ENCODE measurements around the gene TUBAL3.
"Not testable (repeated sequence)": the region's sequence is repeated elsewhere in the genome, so short reads cannot be mapped to it uniquely, and the experiment has no call there.

TUBAL3 gene

DNA sequence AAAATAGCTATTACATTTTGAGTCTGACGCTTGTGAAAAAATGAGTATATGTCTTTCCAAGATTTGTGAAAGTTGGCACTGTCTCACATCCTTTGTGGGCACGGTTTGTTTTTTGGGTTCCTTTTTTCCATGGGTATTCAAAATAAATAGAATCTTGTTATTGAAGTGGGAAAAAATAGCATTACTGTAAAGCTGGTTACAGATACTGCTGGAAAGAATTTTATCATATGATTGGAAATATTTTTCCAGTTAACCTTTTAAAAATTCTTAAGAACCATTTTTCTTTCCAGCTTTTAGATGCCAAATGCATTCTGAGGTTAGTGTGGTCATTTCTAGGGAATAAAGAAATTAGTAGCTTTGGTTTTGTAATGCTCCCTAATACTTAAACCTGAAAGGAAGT is 19.1 kb upstream of the TUBAL3 start:
- DNase-seq (ENCODE audit: low read depth), result no peak

DNA sequence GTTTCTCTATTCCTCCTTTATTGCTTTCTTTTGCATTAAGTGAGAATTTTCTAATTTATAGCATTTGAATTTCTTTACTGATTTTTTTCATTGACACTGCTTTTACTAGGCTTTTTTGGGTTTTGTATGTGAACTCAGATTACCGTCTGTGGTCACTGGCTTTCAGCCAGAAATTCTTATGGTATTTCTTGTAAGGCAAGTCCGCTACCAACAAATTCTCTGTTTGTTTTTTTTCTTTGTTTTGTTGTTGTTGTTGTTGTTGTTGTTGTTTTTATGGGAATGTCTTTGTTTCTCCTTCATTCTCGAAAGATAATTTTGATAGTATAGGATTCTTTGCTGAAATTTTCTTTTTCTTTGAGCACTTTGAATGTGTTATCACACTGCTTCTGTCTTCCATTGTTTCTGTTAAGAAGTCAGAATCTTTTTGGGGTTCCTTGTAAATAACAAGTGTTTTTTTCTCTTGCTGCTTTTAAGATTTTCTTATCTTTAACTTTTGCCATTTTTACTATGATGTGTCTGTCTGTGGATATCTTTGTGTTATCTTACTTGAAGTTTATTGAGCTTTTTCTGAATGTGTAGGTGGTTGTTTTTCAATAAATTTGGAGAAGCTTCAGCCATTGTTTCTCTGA is 15.0 kb upstream of the TUBAL3 start:
- no peak for DNase-seq (ENCODE audit: low read depth)

DNA sequence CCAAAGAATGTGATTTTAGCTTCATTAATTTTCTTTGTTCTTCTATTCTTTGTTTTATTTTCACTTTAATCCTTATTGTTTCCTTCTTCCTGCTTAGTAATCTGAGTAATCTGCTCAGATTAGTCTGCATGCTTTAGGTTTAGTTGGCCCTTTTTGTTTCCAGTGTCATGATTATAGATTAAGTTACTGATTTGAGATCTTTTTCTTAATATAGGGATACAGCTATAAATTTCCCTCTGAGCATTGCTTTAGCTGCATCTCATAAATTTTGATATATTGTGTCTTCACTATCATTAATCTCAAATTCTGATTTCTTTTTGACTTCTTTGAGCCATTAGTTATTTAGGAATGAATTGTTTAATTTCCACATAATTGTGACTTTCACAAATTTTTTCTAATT is 14.0 kb upstream of the TUBAL3 start:
- DNase-seq (ENCODE audit: low read depth), result no peak

DNA sequence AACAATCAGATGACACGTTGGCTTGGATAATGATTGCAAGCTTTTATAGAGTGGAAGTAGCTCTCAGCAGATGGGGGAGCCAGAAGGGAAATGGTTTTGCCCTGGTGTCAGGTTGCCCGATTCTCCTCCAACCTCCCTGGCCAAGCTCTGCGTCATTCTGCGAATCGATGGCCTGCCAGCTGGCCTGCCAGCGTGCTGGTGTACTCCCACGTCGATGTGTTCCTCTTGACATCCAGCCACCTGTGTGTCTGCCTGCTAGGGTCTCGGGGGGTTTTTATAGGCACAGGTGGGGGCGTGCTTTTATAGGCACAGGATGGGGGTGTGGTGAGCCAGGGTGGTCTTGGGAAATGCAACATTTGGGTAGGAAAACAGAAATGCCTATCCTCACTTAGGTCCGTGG is 12.4 kb upstream of the TUBAL3 start:
- DNase-seq (ENCODE audit: low read depth), result no peak

DNA sequence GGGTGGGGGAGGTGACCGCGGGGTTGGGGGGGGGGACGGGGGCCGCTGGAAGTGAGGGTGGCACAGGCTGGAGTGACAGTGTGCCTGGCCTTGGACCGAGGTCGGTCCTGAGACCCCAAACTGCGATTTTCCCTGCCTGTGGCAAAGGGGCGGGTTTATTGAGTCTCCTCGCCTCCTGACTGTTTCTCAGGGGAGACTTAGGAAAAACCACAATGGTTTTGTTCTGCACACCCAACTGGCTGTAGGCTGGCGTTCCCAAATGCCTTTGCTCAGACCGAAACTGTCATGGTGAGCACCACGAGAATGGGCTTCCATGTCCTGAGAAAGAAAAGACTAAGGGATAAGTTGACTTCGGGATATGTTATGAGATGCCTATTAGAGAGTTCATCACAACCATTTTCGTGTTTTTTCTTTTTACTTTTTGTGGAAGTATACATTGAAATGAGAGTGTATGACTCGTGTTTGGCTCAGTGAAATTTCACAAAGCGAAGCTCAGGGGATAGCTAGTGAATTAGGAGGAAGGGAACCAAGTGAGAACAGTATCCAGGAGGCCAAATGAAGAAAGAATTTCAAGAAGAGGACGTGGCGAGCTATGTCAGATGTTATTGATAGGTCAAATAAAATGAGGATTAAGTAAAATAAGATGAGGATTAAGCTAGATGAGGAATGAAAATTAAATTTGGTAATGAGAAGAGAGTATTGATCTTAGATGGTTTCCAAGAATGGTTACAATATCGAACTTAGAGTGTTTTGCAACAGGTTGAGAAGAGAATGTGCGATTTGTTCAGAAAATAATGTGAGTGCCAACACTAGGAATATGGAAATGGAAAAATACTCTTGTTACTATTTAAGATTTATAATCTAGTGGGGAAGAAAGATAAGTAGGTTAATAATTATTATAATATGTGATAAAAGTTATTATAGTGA is 8.6 kb upstream of the TUBAL3 start:
- no peak for DNase-seq (ENCODE audit: low read depth)

DNA sequence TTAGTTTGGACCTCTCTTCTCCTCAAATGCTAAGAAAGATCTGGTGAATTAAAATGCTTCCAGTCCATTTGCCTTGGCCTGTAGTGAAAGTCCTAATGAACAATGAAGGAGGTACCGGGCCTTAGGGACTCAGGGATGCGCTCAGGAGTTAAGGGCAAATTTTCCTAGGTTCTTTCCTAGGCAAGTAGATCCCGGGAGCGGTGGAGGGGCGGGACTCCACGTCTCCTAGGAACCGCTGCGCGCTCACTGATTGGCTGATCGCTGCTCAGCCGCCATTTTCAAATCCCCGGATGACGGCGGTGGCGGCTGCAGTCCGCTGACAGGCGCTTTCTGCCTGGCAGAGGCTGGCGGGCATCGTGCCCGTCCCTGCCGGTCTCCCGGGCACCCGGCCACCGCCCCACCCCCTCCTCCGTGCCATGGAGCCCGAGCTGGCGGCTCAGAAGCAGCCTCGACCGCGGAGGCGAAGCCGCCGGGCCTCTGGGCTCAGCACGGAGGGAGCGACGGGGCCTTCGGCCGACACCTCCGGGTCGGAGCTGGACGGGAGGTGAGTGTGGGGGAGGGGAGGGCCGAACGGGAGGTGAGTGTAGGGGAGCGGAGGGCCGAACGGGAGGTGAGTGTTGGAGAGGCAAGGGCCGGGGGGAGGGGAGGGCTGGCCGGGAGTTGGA is 7.8 kb upstream of the TUBAL3 start, which contains the start of gene NET1:
Gene NET1, plus strand, starts transcription at position 281 of the 665 bp plus-strand sequence. Its CDS starts 136 bp downstream, at position 417.
- DNase-seq (ENCODE audit: low read depth), result peak; percentile 27

DNA sequence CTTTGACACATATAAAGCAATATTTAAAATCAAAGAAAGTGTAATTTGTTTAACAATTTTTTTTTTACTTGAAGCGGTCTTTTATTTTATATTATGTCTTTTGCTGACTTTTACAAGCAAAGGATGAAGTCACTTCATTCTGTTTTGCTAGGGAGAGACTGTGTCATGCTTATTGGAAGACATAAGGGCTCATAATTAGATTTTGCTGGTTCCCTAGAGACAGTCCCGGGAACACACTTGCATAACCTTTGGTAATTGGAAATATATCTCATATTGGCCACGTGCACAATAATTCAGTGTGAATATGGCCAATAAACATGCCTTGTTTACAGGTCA is 7.3 kb upstream of the TUBAL3 start:
- DNase-seq (ENCODE audit: low read depth), result no peak

DNA sequence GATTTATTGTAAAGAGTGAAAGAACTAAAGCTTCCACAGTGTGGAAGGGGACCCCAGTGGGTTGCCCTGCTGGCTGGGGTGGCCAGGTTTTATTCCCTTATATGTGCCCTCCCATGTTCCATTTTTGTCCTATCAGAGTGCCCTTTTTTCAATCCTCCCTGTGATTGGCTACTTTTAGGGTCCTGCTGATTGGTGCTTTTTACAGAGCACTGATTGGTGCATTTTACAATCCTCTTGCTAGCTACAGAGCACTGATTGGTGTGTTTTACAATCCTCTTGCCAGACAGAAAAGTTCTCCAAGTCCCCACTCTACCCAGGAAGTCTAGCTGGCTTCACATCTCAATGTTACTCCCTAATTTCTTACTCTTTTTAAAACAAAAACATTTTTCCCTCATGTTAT is 6.2 kb upstream of the TUBAL3 start:
- DNase-seq (ENCODE audit: low read depth), result not testable (repeated sequence)

DNA sequence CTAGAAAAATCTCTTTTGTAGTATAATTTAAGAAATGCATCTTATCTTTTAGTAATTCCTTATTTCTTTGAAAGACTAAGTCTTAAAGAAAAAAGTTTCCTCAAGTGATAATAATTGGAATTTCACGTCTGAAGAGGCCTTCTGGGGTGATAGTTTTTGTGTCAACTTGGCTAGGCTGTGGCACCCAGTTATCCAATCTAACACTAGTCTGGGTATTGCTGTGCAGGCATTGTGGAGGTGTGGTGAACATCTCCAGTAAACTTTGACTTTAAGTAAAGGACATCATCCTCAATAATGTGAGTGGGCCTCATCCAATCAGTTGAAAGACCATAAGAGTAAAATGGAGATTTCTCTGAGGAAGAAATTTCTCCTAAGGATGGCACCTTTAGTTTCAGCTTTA is 2.3 kb upstream of the TUBAL3 start:
- DNase-seq (ENCODE audit: low read depth), result no peak

DNA sequence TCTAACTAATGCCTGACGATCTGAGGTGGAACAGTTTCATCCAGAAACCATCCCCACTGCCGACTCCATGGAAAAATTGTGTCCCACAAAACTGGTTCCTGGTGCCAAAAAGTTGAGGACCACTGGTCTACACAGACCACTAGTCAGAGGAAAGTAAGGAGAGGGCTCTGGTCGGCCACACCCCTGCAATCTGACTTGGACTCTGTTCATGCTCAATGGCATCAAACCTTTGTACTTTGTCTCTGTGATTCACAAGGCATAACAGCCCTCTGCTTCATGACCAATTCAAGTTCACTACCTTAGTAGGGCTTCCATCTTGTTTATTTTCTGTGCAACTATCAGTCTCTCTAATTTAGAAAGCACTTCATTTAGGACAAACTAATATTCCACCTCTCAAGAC is 1.8 kb downstream of the TUBAL3 start:
- DNase-seq (ENCODE audit: low read depth), result no peak

DNA sequence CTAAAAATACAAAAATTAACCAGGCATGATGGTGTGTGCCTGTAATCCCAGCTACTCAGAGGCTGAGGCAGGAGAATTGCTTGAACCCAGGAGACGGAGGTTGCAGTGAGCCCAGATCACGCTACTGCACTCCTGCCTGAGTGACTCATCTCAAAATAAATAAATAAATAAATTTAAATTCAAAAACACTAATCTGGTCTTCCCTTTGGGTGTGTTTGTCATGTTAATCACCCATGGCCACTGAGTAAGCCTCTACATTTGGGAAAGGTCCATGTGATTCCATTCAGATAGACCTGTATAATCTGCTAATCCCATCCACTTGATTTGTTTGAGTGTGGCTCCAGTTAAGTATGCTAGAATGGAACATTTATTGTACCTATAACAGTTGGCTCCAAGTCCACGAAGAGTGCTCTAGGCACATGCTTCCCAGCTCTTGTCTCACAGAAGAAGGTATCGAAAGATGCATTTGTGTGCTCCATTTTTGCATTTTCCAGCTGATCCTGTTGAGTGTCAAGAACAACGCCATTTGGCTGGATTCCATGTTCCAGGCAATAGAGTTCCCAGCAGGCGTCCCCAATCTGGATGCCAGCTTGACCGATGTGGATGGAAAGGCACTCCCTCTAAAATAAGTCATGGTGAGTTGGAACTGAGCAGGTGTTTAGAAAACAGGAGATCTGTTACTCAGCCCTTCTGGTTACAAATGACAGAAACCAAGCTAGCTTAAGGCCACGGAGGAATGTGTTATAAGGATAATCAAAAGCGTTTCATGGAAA is 4.0 kb downstream of the TUBAL3 start:
- no peak for DNase-seq (ENCODE audit: low read depth)

DNA sequence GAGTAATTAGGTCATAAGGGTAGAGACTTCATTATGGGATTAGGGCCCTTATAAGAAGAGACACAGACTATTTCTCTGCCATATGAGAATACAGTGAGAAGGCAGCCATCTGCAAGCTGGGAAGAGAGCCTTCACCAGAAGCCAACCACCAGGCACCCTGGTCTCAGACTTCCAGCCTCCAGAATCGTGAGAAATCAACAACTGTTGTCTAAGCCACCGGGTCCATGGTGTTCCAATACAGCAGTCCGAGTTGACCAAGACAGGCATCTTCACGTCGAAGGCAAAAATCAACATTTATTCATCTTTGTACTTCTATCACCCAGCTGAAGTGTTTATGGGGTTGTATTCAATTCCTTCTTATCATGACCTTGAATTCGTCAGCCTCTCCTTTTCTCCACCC is 5.3 kb downstream of the TUBAL3 start:
- no peak for DNase-seq (ENCODE audit: low read depth)

DNA sequence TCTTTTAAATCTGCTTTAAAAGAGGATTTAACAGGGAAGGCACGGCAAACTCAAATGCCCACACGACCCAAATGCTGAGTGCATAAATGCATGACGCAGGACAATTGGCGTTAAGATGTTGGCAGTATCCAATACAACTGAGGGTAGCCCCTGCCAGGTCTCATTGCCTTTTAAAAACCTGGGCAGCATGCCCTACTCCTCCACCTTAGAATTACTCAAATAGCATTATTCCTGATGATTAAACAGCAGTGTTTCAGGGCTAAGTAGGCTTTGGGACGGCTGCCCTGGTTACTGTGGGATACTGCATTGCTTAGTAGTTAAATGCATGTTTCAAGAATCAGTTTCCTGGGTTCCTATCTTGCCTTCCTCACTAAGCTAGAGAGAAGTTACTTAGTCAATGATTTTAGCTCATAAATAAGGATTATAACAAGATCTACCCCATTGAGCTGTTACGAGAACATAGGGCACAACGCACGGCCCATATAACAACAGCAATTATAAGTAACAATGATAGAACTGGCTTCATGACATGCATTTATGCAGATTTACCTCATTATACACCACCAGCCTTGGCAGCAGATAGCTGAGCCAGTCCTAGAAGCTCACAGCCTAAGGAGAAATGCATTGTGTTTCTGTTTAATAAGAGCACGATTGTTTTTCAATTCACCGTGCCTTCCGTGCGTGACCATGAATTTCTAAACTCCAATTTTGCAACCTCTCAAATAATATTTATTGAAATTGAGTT is 7.9 kb downstream of the TUBAL3 start:
- DNase-seq (ENCODE audit: low read depth), result no peak

DNA sequence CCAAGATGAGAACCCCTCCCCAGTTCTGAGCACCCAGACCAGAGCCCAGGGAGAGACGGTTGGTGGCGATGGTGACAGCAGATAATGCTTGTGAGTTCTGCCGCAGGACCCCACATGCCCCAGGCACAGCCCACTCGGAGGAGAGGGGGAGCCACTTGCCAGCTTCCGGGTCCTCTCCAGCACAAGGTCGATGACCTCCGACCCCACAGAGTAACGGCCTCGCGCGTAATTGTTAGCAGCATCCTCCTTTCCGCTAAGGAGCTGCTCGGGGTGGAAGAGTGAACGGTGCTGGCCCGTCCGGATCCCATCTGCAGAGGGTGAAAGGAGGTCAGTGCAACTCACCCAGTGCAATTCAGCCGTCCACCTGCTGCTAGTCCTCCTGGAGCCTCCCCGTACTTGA is 9.5 kb downstream of the TUBAL3 start:
- DNase-seq (ENCODE audit: low read depth), result no peak

DNA sequence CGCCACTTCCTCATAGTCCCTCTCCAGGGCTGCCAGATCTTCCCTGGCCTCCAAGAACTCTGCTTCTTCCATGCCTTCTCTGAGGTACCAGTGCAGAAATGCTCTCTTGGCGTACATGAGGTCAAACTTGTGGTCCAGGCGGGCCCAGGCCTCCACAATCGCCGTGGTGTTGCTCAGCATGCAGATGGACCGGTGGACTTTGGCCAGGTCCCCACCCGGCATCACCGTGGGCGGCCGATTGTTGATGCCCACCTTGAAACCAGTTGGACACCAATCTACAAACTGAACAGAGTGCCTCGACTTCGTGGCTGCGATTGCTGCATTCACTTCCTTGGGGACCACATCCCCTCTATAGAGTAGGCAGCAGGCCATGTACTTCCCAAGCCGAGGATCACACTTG is 11.1 kb downstream of the TUBAL3 start:
- DNase-seq (ENCODE audit: low read depth), result no peak

DNA sequence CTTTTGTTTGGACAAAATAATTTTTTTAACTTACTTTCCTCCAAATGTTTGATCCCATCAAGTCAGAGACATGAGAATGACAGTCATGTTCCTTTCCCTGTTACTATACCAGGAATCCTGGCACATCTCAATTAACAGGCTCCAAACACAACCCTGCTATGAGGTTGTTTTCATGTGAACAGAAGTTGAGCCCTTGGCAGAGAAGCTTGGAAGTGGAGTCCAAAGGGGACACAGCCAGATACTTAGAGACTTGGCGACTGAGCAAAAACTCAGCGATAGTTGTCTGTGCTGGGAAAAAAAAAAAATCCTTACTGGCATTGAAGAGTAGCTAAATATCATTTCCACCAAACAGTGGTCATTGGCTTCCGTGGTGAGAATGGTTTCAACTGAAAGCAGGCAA is 12.8 kb downstream of the TUBAL3 start:
- DNase-seq (ENCODE audit: low read depth), result no peak

DNA sequence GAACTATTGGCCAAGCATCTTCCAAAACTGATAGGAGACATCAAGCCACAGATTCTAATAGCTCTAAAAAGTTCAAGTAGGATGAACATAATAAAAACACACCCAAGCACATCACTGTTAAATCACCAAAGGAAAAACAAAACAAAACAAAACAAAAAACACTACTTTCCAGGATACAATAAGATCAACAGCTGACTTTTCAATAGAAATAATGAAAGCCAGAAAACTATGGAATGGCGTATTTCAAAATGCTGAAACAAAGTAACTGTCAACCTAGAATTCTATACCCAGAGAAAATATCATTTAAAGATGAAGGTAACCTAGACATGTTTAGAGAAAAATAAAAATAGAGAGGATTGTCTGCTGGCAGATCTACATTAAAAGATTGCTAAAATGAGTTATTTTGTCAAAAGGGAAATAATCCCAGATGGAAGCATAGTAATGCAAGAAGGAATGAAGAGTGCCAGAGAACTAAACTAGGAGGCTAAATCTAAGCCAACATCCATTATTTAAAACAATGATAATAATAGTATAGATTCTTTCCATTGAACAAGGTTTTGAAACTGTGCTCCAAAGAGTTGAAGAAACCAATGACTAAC is 13.9 kb downstream of the TUBAL3 start:
- DNase-seq (ENCODE audit: low read depth), result no peak

DNA sequence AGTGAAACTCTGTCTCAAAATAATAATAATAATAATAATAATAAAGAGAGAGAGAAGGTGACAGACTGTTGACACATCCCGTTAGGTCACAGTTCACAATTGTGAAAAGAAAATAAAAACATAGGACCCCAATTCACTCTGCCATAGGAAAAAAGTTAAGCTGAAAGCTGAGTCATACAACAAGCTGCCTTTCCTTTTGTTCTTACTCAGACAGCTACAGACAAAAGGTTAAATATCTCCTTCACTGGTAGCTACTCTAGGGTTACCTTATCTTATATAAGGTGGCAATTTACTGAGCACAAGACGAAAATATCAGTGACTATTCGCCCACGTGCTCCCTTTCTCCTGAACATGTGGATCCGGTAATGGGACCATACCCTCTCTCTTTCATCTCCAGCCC is 17.5 kb downstream of the TUBAL3 start:
- no peak for DNase-seq (ENCODE audit: low read depth)

DNA sequence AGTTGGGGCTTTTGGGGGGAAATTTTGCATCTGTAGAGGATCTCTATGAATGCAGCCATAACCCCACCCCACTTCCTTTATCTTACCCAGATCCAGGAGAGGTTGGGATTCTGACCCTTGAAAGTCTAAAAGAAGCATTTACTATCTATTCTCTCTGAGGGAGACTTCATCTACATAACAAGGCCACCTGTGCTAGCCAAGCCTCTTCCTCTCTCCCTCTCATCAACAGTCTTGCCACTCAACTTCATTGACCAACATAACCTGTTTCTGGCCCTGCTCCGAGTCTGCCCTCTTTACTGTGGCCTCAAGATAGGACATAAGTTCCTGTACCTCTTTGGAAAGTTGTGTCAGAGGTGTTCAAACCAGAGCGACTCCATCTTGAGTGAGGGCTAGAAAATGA is 19.4 kb downstream of the TUBAL3 start:
- no peak for DNase-seq (ENCODE audit: low read depth)

DNA sequence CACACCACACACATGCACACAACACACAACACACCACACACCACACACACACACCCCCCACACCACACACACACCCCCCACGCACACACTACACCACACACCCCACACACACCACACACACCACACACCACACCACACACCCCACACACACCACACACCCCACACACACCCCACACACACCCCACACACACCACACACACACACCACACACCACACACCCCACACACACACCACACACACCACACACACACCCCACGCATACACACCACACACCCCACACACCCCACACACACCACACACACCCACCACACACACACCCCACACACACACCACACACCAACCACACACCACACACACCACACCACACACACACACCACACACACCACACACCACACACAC is 23.4 kb downstream of the TUBAL3 start:
- no peak for DNase-seq (ENCODE audit: low read depth)

DNA sequence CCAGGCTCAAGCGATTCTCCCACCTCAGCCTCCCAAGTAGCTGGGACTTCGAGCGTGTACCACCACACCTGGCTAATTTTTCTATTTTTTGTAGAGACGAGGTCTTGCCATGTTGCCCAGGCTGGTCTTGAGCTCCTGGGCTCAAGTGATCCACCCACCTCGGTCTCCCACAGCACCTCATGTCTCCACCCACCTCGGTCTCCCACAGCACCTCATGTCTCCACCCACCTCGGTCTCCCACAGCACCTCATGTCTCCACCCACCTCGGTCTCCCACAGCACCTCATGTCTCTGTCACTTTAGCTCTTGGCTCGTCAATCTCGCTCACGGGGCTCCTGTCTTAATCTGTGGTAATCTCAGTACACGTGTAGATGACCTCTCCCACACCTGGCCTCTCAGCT is 24.2 kb downstream of the TUBAL3 start:
- not testable (repeated sequence) for DNase-seq (ENCODE audit: low read depth)
